H9 (cell line): Measurements from ENCODE around the gene WHRN. TPM values are rescaled to one million over a fixed set of nuclear protein-coding genes. Genes with fewer than 3 reads are reported as not detected.

ENCODE experiments used
- DNase-seq: peaks from one replicate; pipeline ENCODE4 v3.0.0-alpha.2; 2017
- H2AFZ ChIP-seq: one replicate; pipeline ENCODE4 v1.6.1; 2013; ENCODE audit warnings: mild to moderate bottlenecking, low read length, control low read depth, moderate library complexity
- H2AK5ac ChIP-seq: 2 replicates; pipeline ENCODE4 v1.6.1; 2013; ENCODE audit warnings: low read length, control low read depth, mixed read lengths; ENCODE audit not compliant: insufficient read length
- H2BK120ac ChIP-seq: one replicate; pipeline ENCODE4 v1.6.1; 2013; ENCODE audit warnings: low read depth, mild to moderate bottlenecking, low read length, control low read depth, inconsistent platforms; ENCODE audit not compliant: poor library complexity, severe bottlenecking
- H2BK12ac ChIP-seq: 2 replicates; pipeline ENCODE4 v1.6.1; 2013; ENCODE audit warnings: low read length, control low read depth, mixed read lengths, low read depth; ENCODE audit not compliant: insufficient read length
- H2BK15ac ChIP-seq: 2 replicates; pipeline ENCODE4 v1.6.1; 2013; ENCODE audit warnings: low read depth, low read length, control low read depth
- H2BK20ac ChIP-seq: one replicate; pipeline ENCODE4 v1.6.1; 2013; ENCODE audit warnings: low read depth, mild to moderate bottlenecking, low read length, control low read depth, inconsistent platforms; ENCODE audit not compliant: poor library complexity, severe bottlenecking
- H2BK5ac ChIP-seq: 2 replicates; pipeline ENCODE4 v1.6.1; 2013; ENCODE audit warnings: low read length, control low read depth, mixed read lengths; ENCODE audit not compliant: insufficient read length
- H3K14ac ChIP-seq: 2 replicates; pipeline ENCODE4 v1.6.1; 2013; ENCODE audit warnings: low read length, control low read depth; ENCODE audit not compliant: insufficient read depth
- H3K18ac ChIP-seq: 2 replicates; pipeline ENCODE4 v1.6.1; 2013; ENCODE audit warnings: low read depth, mild to moderate bottlenecking, mixed read lengths, low read length, control low read depth; ENCODE audit not compliant: insufficient read length
- H3K23ac ChIP-seq: 2 replicates; pipeline ENCODE4 v1.6.1; 2013; ENCODE audit warnings: low read length, control low read depth, mixed read lengths, low read depth; ENCODE audit not compliant: insufficient read length
- H3K23me2 ChIP-seq: 2 replicates; pipeline ENCODE4 v1.6.1; 2013; ENCODE audit warnings: low read depth, mild to moderate bottlenecking, mixed read lengths, low read length, control low read depth; ENCODE audit not compliant: insufficient read length, poor library complexity, severe bottlenecking
- H3K27ac ChIP-seq: 2 replicates; pipeline ENCODE4 v1.5.1; 2013; ENCODE audit warnings: low read length, control low read depth, mixed read lengths, low read depth; ENCODE audit not compliant: insufficient read length
- H3K27me3 ChIP-seq: 2 replicates; pipeline ENCODE4 v1.6.1; 2013; ENCODE audit warnings: low read length, control low read depth, inconsistent platforms; ENCODE audit not compliant: insufficient read depth
- H3K4ac ChIP-seq: 2 replicates; pipeline ENCODE4 v1.6.1; 2013; ENCODE audit warnings: low read depth, mild to moderate bottlenecking, control low read depth, inconsistent platforms, low read length, moderate library complexity
- H3K4me1 ChIP-seq: 2 replicates; pipeline ENCODE4 v1.6.1; 2013; ENCODE audit warnings: low read length, control low read depth, inconsistent platforms; ENCODE audit not compliant: insufficient read depth
- H3K4me2 ChIP-seq: 2 replicates; pipeline ENCODE4 v1.6.1; 2013; ENCODE audit warnings: low read length, control low read depth, mixed read lengths; ENCODE audit not compliant: insufficient read length, insufficient read depth
- H3K56ac ChIP-seq: 2 replicates; pipeline ENCODE4 v1.6.1; 2013; ENCODE audit warnings: low read depth, mild to moderate bottlenecking, mixed read lengths, low read length, control low read depth; ENCODE audit not compliant: insufficient read length
- H3K79me1 ChIP-seq: 2 replicates; pipeline ENCODE4 v1.6.1; 2013; ENCODE audit warnings: low read depth, mild to moderate bottlenecking, moderate library complexity, low read length, control low read depth, inconsistent platforms; ENCODE audit not compliant: insufficient read depth, poor library complexity, severe bottlenecking
- H3K79me2 ChIP-seq: 2 replicates; pipeline ENCODE4 v1.6.1; 2013; ENCODE audit warnings: low read length, control low read depth, inconsistent platforms; ENCODE audit not compliant: insufficient read depth
- H3K9ac ChIP-seq: 2 replicates; pipeline ENCODE4 v1.6.1; 2013; ENCODE audit warnings: low read length, control low read depth, mixed read lengths; ENCODE audit not compliant: insufficient read length; ENCODE audit errors: extremely low read depth
- H3K9me3 ChIP-seq: one replicate; pipeline ENCODE4 v1.6.1; 2013; ENCODE audit warnings: low read depth, low read length, inconsistent platforms; ENCODE audit not compliant: control insufficient read depth
- H3T11ph ChIP-seq: one replicate; pipeline ENCODE4 v1.6.1; 2013; ENCODE audit warnings: mild to moderate bottlenecking, low read length, control low read depth, inconsistent platforms
- H4K20me1 ChIP-seq: one replicate; pipeline ENCODE4 v1.6.1; 2013; ENCODE audit not compliant: control insufficient read depth, insufficient read length, insufficient read depth
- H4K5ac ChIP-seq: 2 replicates; pipeline ENCODE4 v1.6.1; 2013; ENCODE audit warnings: low read depth, mild to moderate bottlenecking, mixed read lengths, low read length, control low read depth; ENCODE audit not compliant: insufficient read length
- H4K8ac ChIP-seq: replicated peaks from 2 replicates; pipeline ENCODE4 v1.6.1; 2013; ENCODE audit warnings: low read length, control low read depth, mixed read lengths, low read depth; ENCODE audit not compliant: insufficient read length
- H4K91ac ChIP-seq: 2 replicates; pipeline ENCODE4 v1.6.1; 2013; ENCODE audit warnings: low read depth, mild to moderate bottlenecking, moderate library complexity, mixed read lengths, low read length, control low read depth; ENCODE audit not compliant: insufficient read length
- H3K27ac Mint-ChIP-seq, 3 experiments: 2 replicates in 2 of 3; 3 replicates in 1 of 3; pipeline ENCODE4 v1.8.0; 2020 to 2021; ENCODE audit warnings: mixed read lengths in 3 of 3, mild to moderate bottlenecking in 1 of 3, moderate library complexity in 1 of 3
- H3K27me3 Mint-ChIP-seq: 2 replicates; pipeline ENCODE4 v1.8.0; 2021; ENCODE audit warnings: low read depth, mild to moderate bottlenecking, moderate library complexity, mixed read lengths
- H3K36me3 Mint-ChIP-seq, 3 experiments: 2 replicates in 2 of 3; 3 replicates in 1 of 3; pipeline ENCODE4 v1.8.0; 2020 to 2021; ENCODE audit warnings: low read depth in 3 of 3, mixed read lengths in 3 of 3; ENCODE audit not compliant: insufficient read depth in 1 of 3
- H3K4me1 Mint-ChIP-seq, 2 experiments: 2 replicates each; pipeline ENCODE4 v1.8.0; 2020; ENCODE audit warnings: mixed read lengths in 2 of 2
- H3K4me3 Mint-ChIP-seq, 2 experiments: 2 replicates in 1 of 2; 3 replicates in 1 of 2; pipeline ENCODE4 v1.8.0; 2020 to 2021; ENCODE audit warnings: mild to moderate bottlenecking in 2 of 2, mixed read lengths in 2 of 2, moderate library complexity in 1 of 2
- H3K9me3 Mint-ChIP-seq, 2 experiments: 2 replicates in 1 of 2; 3 replicates in 1 of 2; pipeline ENCODE4 v1.8.0; 2020; ENCODE audit warnings: mild to moderate bottlenecking in 2 of 2, mixed read lengths in 2 of 2, moderate library complexity in 1 of 2
- WGBS: extraction: QIAGEN DNeasy Blood & Tissue Kit; methylation state at CpG from one replicate; pipeline ENCODE4 v1.1.7; 2013; ENCODE audit warnings: missing lambda C conversion rate, low lambda C conversion rate, mixed read lengths; ENCODE audit not compliant: insufficient read length; ENCODE audit errors: extremely low coverage; 5-methylcytosine and 5-hydroxymethylcytosine counted together
- total RNA-seq: library from RNA; stranded (reverse); gene quantifications from 2 replicates; pipeline ENCODE4 v1.2.1, GENCODE V29; 2021
- TF ChIP-seq, protein P1 (sequence below): fragments of 200-600 bp; sonication (generic); conservative IDR thresholded peaks from 3 replicates; pipeline ENCODE4 v1.8.0; 2021; ENCODE audit warnings: antibody characterized with exemption, mild to moderate bottlenecking

The WHRN gene
- total RNA-seq, 1 experiment from 2014 or later, result 2.2 TPM

DNA sequence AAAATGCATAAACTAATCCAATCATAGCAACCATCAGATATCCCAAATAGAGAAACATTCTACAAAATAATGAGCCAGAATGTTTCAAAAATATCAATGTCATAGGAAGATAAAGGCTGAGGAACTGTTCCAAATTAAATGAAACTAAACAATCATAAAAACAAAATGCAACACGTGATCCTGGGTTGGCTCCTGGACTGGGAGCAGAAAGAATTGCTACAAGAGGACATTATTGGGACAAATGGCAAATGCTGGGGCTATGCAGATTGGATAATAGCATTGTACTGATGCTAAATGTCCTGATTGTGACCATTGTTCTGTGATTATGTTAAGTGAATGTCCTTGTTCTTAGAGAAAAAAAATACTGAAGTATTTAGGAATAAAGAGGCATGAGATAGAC lies 63.3 kb downstream of the WHRN start:
- DNase-seq, result no peak
- Histone ChIP-seq H3K23me2 (no peaks in the 10 kb centered on the region), H3K9me3 (no peaks in the 10 kb centered on the region), H4K20me1 (no peaks in the 10 kb centered on the region), H3K56ac (no peak overlapping the region), H3K79me1 (no peaks in the 10 kb centered on the region), H4K8ac (no peak overlapping the region), H4K91ac (no peak overlapping the region), H3K14ac (no peak overlapping the region), H2AK5ac (no peak overlapping the region), H3K27ac (no peak overlapping the region), H3K79me2 (no peaks in the 10 kb centered on the region), H3K4ac (no peak overlapping the region), H3K27me3 (no peaks in the 10 kb centered on the region), H2AFZ (no peak overlapping the region), H3K18ac (no peak overlapping the region), H3K23ac (no peak overlapping the region), H2BK20ac (no peak overlapping the region), H3K9ac (no peak overlapping the region), H2BK5ac (no peak overlapping the region), H2BK120ac (no peak overlapping the region), H2BK15ac (no peak overlapping the region), H2BK12ac (no peak overlapping the region), H4K5ac (no peak overlapping the region), H3T11ph (no peak overlapping the region), H3K4me2 (no peak overlapping the region), H3K4me1 (no peaks in the 10 kb centered on the region)
- Mint-ChIP-seq H3K36me3 (no peaks in the 10 kb centered on the region), H3K27me3 (no peaks in the 10 kb centered on the region; the same call in none of the 2 replicates), H3K9me3 (no peaks in the 10 kb centered on the region), H3K4me1 (peaks cover 2 to 5% of the 10 kb centered on the region in 2 experiments; a peak in 2 of 4 replicates), H3K27ac (no peak overlapping the region), H3K4me3 (no peak overlapping the region)
- no CpG with 5 or more reads among the region's 1 CpG for WGBS
- TF ChIP-seq, protein P1, sequence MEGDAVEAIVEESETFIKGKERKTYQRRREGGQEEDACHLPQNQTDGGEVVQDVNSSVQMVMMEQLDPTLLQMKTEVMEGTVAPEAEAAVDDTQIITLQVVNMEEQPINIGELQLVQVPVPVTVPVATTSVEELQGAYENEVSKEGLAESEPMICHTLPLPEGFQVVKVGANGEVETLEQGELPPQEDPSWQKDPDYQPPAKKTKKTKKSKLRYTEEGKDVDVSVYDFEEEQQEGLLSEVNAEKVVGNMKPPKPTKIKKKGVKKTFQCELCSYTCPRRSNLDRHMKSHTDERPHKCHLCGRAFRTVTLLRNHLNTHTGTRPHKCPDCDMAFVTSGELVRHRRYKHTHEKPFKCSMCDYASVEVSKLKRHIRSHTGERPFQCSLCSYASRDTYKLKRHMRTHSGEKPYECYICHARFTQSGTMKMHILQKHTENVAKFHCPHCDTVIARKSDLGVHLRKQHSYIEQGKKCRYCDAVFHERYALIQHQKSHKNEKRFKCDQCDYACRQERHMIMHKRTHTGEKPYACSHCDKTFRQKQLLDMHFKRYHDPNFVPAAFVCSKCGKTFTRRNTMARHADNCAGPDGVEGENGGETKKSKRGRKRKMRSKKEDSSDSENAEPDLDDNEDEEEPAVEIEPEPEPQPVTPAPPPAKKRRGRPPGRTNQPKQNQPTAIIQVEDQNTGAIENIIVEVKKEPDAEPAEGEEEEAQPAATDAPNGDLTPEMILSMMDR, result no peak
